NOMO-1 treated with DMSO at 0.1 percent for 48 hours (cell line): Measurements from ENCODE around the gene OSBPL1A.
A peak's percentile ranks its signal among the peaks of the same experiment; 100 is the strongest.
"Not testable (repeated sequence)": the region's sequence is repeated elsewhere in the genome, so short reads cannot be mapped to it uniquely, and the experiment has no call there.

Experiments used
- DNase-seq: peaks from one replicate; lab custom pipeline; 2025; ENCODE audit not compliant: unreplicated experiment; lab: John Stamatoyannopoulos, UW

OSBPL1A gene

GRCh38 chr18:24398540-24398939, 916 bp upstream of the OSBPL1A start:
- peak; percentile 29 for DNase-seq

- DNase-seq = peak; percentile 80
These were observed 412 bp downstream of the OSBPL1A start for GRCh38 chr18:24397131-24397693.

DNA sequence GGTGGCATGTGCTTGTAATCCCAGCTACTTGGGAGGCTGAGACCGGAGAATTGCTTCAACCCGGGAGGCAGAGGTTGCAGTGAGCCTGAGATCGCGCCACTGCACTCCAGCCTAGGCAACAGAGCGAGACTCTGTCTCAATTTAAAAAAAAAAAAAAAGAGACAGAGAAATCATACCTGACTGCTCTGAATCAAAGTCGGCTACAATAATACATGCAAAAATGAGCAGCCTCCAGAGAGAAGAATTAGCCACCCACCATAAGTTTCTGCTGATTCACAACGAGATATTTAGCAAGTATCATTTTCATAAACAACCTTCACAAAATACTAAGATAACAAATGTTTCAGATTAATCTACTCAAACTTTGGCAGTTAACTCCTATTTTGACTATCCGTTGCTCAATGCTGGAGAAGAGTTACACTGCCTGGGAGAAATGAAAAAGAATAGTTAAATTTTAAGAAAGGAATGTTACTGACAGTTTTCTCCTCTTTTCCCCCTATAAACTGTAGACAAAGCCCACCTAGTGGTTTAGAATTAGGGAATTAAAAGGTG, 1.5 kb downstream of the OSBPL1A start:
- DNase-seq = peak; percentile 2

GRCh38 chr18:24395049-24395795, 2.4 kb downstream of the OSBPL1A start:
- peak; percentile 79 for DNase-seq

- DNase-seq = no peak
These were observed 8.7 kb downstream of the OSBPL1A start for GRCh38 chr18:24388957-24389356.

DNA sequence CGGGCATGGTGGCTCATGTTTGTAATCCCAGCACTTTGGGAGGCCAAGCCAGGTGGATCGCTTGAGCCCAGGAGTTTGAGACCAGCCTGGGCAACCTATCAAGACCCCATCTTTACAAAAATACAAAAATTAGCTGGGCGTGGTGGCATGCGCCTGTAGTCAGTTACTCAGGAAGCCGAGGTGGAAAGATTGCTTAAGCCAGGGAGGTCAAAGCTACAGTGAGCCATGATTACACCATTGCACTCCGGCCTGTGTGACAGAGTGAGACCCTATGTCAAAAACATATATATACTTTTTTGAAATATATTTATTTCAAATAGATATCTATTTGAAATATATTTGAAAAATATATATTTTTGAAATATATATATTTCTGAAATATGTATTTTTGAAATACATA, 10.9 kb downstream of the OSBPL1A start:
- peak; percentile 68 for DNase-seq

GRCh38 chr18:24381126-24381525, 16.5 kb downstream of the OSBPL1A start:
- peak; percentile 3 for DNase-seq

GRCh38 chr18:24380163-24380747, 17.4 kb downstream of the OSBPL1A start:
- DNase-seq = no peak

- DNase-seq = no peak
These were observed 19.0 kb downstream of the OSBPL1A start for GRCh38 chr18:24378598-24378997.

DNA sequence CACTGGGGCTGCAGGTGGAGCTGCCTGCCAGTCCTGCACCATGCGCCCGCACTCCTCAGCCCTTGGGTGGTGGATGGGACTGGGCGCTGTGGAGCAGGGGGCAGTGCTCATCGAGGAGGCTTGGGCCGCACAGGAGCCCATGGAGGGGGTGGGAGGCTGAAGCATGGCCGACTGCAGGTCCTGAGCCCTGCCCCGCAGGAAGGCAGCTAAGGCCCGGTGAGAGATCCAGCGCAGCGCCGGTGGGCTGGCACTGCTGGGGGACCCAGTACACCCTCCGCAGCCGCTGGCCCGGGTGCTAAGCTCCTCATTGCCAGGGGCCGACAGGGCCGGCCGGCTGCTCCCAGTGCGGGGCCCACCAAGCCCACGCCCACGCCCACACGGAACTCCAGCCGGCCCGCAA, 21.1 kb downstream of the OSBPL1A start:
- DNase-seq = not testable (repeated sequence)

DNA sequence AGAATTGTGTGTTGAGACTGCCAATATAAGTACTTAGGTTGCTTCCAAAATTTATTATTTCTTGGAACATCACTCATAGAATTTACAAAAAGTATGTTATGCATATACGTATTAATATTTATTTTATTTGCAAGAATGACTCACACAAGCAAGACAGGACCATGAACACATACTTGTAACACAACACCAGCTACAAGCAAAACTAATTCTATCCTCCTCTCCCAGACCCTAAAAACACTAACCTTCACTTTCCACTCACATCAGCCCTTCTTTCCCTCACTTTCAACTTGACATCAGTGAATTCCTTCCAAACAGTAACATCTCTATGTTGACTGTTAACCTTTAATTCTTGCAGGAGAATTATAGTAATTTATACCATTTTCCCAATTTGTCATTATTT, 24.3 kb downstream of the OSBPL1A start:
- DNase-seq = no peak

DNA sequence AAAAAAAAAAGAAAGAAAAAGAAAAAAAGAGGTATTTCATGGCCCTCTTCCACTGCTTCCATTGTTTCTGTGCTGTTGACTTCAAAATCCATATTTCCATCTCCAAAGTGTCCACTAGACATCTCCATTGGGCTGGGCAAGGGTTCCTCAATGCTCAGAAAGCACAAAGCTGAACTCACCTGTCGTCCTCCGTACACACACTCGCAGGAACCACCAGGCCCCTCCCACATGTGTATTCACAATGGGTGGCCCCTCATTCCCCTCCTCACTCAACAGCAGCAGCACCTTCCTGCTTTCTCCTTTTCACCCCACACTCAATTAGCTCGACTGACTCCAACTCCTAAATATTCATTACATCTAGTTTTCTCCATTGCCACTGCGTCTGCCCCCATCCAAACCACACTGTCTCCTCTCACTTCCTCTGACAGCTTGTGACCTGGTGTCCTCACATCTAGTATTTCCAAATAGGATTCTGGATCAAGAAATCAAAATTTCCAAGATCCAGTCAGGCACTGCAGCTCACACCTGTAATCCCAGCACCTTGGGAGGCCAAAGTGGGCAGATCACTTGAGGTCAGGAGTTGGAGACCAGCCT, 25.2 kb downstream of the OSBPL1A start:
- no peak for DNase-seq

GRCh38 chr18:24370120-24370519, 27.5 kb downstream of the OSBPL1A start:
- no peak for DNase-seq

DNA sequence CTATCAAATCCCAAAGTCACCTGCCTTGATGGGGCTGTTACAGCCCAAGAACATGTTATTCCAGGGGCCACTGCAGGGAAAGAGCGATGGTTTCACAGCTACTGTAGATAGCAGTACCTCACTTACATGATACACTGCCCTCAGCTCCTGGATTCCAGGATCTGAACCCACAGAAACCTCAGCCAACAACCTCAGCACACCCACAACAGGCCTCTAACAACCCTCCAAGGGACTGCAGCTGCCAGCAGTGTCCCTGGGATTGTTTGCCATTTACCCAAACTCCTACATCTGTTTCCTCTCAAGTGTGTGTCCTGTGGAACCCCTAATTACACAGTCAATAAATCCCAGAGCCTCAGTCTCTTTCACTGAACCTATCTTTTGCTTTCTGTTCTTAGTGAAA, 28.2 kb downstream of the OSBPL1A start:
- DNase-seq = no peak

DNA sequence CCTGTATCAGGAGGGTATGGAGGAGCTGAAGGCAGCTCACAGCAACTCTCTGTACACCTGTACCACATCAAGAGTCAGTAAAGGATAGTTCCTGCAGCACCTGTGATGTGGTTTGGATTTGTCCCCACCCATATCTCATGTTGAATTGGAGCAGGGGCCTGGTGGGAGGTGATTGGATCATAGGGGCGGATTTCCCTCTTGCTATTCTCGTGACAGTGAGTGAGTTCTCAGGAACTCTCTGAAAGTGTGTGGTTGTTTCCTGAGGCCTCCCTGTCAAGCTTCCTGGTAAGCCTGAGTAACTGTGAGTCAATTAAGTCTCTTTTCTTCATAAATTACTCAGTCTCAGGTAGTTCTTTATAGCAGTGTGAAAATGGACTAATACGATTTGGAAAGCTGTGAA, 28.9 kb downstream of the OSBPL1A start:
- DNase-seq = no peak

GRCh38 chr18:24366328-24366727, 31.3 kb downstream of the OSBPL1A start:
- DNase-seq = no peak

GRCh38 chr18:24364177-24364576, 33.4 kb downstream of the OSBPL1A start:
- DNase-seq = no peak

- no peak for DNase-seq
These were observed 34.9 kb downstream of the OSBPL1A start for GRCh38 chr18:24362757-24363156.

DNA sequence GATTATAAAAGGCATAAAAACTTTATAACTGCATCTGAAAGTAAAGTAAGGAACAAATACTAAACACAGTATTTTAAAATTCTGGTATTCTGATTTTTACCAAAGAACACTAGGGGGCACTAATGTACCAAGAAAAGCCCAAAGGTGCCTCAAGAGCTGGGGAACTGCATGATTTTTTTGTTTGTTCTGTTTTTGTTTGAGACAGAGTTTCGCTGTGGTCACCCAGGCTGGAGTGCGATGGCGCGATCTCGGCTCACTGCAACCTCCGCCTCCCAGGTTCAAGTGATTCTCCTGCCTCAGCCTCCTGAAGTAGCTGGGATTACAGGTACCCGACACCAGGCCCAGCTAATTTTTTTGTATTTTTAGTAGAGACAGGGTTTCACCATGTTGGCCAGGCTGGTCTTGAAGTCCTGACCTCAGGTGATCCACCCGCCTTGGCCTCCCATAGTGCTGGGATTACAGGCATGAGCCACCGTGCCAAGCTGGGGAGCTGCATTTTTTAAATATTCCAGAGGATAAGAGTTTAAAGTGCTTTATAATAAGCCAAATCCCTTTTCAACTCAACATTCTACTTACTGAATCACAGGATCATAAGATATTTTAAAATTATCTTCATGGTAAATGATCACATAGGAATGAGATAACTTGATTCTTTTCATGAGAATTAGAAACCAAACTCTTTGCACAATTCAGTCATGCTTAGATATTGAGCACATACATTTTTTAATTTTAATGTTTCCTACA, 37.7 kb downstream of the OSBPL1A start:
- DNase-seq = peak; percentile 79

DNA sequence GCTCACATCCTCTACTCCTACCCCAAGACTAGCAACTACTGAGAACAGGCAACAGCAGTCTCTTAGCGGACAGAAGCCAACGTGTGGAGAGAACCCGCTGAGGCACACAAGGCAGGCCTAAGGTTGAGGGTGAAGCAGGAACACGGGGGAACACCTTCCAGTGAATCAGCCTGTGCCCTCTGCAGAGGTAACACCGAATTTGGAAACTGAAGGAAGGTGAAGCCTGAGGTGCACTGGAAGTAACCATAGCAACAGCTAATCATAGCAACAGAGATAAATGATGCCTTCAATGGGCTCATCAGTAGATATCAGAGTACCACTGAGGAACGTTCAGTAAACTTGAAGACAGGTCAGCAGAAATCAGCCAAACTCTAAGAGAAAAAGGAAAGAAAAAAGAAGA, 43.3 kb downstream of the OSBPL1A start:
- no peak for DNase-seq

DNA sequence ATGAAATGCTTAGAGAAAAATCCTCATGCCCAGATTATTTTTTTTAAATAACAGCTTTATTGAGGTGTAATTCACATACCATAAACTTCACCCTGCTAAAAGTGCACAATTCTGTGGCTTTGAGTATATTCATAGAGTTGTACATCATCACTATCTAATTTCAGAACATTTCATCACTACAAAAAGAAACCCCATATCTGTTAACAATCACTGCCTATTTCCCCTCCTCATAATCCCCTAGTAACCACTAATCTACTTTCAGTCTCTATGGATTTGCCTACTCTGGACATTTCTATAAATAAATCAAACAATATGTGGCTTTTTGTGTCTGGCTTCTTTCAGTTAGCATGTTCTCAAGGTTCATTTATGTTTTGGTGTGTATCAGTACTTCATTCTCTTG, 51.4 kb downstream of the OSBPL1A start:
- no peak for DNase-seq
